Fibroblast of skin of right biceps (primary cell): Measurements from ENCODE around the gene DSG2.
A peak's percentile ranks its signal among the peaks of the same experiment; 100 is the strongest.

ENCODE experiments used
- DNase-seq: peaks from one replicate; pipeline ENCODE4 v3.0.0-alpha.2; 2013

Gene DSG2

GRCh38 chr18:31592506-31593157 lies 94.7 kb downstream of the DSG2 start:
- DNase-seq = no peak

GRCh38 chr18:31595121-31595771 lies 97.3 kb downstream of the DSG2 start:
- peak; percentile 45 for DNase-seq

- DNase-seq = peak; percentile 72
Measured at GRCh38 chr18:31596081-31596872, 98.3 kb downstream of the DSG2 start.

- DNase-seq = peak; percentile 18
Measured at GRCh38 chr18:31598021-31598805, 100.2 kb downstream of the DSG2 start.
